M059J (cell line): ENCODE results near the gene TRPM6. TPM values are rescaled to one million over a fixed set of nuclear protein-coding genes. Genes with fewer than 3 reads are reported as not detected.
"Not testable (repeated sequence)": the region's sequence is repeated elsewhere in the genome, so short reads cannot be mapped to it uniquely, and the experiment has no call there.

Source experiments
- DNase-seq: peaks from one replicate; pipeline ENCODE4 v3.0.0-alpha.2; 2012; ENCODE audit warnings: low read depth
- total RNA-seq: library from RNA; depleted of rRNA; stranded (reverse); fragments of >200 nt; shearing (Covaris generic); gene quantifications from 2 replicates; pipeline ENCODE4 v1.2.3, GENCODE V29; 2014; rRNA removed

TRPM6 gene, protein sequence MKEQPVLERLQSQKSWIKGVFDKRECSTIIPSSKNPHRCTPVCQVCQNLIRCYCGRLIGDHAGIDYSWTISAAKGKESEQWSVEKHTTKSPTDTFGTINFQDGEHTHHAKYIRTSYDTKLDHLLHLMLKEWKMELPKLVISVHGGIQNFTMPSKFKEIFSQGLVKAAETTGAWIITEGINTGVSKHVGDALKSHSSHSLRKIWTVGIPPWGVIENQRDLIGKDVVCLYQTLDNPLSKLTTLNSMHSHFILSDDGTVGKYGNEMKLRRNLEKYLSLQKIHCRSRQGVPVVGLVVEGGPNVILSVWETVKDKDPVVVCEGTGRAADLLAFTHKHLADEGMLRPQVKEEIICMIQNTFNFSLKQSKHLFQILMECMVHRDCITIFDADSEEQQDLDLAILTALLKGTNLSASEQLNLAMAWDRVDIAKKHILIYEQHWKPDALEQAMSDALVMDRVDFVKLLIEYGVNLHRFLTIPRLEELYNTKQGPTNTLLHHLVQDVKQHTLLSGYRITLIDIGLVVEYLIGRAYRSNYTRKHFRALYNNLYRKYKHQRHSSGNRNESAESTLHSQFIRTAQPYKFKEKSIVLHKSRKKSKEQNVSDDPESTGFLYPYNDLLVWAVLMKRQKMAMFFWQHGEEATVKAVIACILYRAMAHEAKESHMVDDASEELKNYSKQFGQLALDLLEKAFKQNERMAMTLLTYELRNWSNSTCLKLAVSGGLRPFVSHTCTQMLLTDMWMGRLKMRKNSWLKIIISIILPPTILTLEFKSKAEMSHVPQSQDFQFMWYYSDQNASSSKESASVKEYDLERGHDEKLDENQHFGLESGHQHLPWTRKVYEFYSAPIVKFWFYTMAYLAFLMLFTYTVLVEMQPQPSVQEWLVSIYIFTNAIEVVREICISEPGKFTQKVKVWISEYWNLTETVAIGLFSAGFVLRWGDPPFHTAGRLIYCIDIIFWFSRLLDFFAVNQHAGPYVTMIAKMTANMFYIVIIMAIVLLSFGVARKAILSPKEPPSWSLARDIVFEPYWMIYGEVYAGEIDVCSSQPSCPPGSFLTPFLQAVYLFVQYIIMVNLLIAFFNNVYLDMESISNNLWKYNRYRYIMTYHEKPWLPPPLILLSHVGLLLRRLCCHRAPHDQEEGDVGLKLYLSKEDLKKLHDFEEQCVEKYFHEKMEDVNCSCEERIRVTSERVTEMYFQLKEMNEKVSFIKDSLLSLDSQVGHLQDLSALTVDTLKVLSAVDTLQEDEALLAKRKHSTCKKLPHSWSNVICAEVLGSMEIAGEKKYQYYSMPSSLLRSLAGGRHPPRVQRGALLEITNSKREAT (N-terminal part only)
- 0.49 and 1.6 TPM in 2 replicates for total RNA-seq

DNA sequence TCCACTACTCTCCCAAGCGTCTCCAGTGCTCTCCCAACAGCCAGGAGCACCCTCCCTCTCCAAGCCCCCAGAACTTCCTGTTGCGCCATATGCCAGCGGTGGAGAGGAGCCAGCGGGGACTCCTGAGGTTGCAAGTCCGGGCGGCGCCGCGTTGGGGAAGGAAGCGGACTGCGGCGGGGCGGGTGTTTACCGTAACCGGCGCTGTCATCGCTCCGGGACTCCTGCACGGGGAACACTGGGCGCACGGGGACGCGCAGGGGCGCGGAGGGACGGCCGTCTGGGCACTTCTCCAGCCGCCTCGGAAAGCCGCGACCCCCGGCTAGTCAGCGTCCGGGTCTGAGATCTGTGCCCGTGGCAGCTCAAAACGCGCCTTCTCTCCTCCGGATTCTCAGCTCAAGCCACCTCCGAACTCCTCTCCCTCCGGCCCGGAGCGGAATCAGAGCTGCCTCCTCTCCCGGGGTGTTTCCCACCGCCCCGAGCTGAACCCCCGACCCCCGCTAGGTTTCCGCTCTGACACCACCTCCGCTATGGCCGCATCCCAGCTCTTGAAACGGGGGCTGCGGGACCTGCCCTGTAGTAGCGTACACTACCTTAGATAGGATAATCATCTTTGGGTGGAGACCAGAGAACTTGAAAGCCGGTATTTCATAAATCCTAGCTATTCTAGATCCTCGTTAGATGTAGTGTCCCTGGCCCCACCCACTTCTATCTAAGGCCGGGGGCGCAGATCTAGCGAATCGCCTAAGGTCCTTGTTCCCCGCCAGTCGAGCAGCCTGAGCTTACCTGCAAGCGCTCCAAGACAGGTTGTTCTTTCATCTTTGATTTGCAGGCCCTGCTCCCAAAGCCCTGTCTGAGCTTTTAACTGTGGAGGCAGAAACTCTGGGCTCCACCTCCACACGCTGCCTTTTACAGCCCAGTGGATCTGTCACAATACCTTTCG is at the start of gene TRPM6:
Gene TRPM6, minus strand, starts transcription at position 881 of the 940 bp plus-strand sequence. Its CDS starts 65 bp downstream, at position 816.
- peak; percentile 77 for DNase-seq

DNA sequence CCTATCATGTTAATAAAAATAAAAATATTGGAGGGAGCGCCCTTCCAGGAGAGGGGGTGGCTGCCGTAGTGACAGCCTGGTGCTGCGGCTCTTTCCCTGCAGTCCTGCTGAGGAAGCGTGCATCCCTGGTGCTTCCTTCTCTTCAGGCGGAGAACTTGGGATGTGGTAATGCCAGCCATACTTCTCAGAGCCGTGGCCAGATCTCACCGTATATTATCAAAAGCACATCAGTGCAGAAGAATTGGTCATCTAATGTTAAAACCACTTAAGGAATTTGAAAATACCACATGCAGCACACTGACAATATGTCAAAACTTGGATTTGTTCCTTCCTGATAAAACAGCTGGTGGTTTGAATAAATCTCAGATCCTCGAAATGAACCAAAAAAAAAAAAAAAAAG is 47.3 kb upstream of the TRPM6 start:
- DNase-seq = peak; percentile 32

DNA sequence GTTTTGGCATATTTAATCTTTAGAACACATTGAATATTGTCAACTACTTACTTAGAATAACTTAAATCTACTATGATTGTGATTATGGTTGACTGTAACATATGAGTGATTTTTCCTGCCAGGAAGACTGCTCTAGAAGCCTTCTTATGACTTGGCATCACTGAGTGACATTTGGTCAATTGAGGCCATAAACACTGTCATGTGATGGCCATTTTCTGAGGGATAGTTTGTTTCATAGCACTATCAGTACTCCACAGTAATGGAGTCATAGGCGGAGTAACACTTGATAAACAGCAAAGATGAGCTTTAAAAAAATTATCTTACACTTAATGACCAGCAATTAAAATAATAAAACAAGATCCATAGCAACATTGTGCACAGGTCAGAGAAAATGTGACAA is 34.0 kb upstream of the TRPM6 start:
- DNase-seq = no peak

DNA sequence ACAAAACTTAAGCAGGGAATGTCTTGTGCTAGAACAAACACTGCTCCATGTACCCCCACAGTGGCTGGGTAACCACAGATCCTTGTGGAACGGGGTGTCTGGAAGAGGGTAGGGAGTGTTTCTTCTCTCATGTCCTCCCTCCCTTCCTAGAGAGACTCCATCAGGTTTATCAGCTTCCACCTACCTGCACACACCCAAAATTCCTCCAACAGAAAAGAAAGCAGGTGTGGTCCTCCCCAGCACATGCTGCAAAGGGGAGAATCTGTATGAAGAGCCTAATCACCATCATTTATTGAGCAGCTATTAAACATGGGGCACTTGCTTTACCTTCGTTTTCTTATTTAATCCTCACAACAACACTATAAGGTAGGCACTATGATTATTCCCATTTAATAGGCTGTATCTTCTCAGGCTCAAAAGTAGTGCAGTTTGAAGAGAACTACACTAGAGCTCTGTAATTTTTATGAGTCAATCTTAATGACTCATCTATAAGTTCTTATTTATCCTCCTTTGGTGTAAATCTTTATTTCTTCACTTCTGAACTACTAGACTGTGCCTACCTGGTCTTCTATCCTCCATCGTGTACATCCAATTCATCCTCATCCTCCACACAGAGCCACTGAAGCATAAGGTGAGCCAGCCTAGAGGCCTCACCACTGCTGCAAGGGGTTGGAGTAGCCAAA is 33.4 kb upstream of the TRPM6 start:
- no peak for DNase-seq

DNA sequence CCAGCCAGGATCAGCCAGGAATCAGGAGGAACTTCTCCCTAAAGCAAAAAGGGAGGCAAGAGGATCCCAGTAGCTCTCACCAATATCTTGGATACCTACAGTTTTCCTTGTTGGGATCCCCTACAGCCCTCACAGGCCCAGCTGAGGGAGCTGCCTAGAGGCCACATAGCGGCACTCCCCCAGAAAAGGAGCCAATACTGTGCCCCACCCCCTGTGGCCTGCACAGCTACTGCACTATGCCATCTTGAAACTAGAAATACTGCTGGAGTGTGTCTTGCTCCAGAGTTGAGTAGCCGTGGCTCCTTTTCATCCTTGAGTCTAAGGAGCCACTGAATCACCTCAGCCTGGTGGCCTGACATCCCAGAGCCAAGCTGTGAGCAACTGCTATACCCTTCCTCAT is 22.3 kb upstream of the TRPM6 start:
- no peak for DNase-seq

DNA sequence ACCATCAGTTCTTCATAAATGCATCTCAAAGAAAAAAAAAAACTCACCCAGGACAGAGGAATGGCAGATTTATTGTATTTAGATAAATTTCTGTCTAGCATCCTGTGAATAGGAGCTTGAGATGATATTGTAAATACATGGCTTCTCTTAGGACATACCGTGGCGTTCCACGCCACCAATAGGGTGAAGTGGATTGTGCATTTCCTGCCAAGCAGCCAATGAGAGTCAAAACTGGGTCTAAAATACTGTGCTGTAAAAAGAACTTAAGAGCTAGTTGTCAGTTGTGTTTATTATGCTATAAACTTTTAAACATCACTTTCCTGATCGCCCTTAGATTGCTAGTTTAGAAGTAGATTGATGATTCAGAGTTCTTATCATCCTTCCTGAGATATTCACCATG is 20.9 kb upstream of the TRPM6 start:
- DNase-seq = no peak

DNA sequence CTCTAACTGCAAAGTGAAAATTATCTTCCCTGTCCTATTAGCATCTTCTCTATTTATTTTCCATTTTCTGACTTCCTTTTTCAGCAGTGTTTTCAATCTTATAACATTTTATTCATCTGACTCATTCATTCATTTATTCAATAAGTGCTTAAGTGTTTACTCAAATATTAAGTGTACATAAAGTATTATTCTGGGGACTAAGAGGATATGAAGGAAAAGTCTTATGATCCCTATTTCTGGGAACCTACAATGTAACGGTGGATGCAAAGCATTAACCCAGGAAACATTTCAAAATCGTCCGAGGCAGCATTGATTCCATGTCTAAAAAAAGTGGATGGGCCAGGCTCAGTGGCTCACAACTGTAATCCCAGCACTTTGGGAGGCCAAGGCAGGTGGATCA is 19.4 kb upstream of the TRPM6 start:
- DNase-seq = no peak

DNA sequence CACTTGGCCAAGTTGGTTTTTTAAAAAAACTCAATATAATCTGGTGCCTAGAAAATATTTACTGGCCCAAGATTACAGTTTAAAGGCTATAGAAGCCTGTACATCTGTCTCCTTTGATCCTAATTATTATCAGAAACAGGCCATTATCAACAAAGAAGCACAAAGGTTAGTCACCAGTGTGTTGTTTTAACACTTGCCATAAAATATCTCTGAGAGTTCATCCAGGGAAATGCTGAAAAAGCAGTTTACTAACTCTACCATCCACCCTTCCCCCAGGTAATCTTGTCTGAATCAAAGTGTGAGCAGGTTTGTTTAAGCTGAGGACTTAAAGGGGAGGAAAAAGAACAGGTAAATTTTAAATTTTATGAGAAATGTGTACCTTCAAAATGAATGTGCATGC is 13.3 kb upstream of the TRPM6 start:
- no peak for DNase-seq

DNA sequence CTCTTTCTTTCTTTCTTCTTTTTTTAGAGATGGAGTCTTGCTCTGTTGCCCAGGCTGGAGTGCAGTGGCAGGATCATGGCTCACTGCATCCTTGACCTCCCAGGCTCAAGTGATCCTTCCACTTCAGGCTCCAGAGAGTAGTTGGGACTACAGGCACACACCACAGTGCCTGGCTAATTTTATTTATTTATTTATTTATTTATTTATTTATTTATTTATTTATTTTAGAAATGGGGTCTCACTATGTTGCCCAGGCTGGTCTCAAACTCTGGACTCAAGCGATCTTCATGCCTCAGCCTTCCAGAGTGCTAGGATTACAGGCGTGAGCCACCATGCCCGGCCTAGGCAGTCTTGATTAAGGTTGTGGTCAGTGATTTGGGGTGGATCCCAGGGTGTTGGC is 728 bp upstream of the TRPM6 start:
- DNase-seq = not testable (repeated sequence)

DNA sequence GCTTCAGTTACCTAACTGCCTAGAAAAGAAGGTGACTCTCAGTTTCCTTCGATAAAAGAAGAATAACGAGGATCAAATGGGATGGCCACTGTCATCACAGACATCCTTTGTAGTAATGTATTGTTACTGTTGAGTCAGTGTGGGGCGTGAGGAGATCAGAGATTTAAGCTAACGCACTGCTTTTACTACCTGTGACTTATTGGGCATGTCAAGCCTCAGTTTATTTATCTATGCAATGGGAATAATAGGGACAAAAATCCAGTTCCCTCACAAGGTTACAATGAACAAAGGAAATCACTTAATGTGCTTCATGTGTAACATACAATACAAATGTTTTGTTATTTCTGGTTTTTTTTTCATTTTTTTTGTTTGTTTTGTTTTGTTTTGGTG is 255 bp upstream of the TRPM6 start:
- no peak for DNase-seq

DNA sequence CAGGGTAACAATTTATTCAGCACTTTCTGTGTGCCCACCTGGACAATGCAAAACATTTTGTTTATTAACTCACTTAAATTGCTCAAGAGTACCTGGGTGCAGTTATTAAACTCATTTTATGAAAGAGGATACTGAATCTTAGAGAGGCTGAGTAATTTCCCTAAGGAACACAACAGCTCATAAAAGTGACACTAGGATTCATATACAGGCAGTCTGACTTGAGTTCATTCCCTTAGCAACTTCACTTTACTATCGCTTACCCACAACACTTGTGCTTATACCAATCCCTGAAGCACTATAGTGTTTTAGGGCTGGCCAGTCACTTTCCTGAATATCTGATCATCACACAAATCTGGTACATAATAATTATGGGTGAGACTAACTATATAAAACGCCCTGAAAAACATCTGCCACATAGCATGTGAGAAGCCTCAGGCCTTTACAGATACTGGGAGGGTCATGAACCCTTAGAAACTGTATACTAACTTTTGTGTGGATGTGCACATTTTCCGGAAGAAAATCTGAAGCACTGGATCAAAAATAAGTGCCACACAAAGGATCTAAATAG is 11.3 kb downstream of the TRPM6 start:
- DNase-seq = no peak

DNA sequence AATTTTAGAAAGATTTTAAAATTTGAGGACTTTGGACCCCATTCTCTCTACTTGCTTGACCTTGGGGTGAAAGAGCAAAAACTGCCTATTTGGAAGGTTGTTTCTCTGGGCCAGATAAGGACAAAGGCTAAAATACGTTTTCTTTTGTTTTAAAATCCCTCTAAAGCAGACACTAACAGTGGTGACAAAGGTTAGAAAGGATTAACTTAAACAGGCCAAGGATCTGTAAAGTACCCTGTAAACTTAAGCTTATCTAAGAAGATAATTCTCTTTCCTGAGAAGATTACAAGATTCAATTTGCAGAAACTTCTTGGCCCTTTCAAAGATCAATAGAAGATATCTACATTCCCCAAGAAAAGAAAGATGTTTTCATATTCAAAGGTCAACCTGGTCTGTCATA is 12.1 kb downstream of the TRPM6 start:
- DNase-seq = no peak

DNA sequence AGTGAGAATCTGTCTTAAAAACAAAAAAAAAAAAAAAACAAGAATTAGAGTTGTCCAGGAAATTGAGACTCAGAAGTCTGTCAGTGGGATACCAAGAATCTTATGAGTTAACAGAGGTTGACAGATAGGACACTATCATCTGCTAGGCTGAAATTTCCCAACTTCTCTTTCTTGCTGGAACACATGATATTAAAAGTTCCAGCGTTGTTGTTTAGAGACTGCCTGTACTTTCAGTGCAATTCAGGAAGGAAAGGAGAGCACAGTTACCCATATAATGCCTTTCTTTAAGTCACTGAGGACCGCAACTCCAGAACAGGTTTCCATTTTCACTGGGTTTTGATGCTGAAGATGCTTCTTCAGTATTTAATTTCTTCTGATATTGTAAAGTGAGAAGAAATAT is 13.5 kb downstream of the TRPM6 start:
- DNase-seq = no peak

DNA sequence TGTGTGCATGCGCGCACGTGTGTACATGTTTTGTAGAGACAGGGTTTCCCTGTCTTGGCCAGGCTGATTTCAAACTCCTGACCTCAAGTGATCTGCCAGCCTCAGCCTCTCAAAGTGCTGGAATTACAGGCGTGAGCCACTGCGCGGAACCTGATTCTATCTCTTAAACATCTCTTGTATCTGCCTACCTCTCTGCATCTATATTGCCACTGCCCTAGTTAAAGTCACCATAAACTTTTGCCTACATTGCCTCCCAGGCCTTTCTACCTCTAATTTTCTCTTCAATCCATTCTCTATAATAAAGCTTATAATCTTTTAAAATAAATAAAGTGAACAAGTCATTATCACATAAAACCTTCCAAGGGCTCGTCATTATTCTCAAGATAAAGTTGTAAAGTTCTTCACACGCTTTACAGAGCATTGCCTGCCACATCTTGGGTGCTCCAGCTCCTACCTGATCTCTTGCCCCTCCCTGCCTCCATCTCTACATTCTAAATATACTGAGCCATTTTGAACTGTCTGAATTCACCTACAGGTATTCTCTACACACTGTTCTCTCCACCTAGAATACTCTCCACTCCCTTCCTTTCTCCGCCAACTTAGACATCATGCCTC is 15.0 kb downstream of the TRPM6 start:
- no peak for DNase-seq

DNA sequence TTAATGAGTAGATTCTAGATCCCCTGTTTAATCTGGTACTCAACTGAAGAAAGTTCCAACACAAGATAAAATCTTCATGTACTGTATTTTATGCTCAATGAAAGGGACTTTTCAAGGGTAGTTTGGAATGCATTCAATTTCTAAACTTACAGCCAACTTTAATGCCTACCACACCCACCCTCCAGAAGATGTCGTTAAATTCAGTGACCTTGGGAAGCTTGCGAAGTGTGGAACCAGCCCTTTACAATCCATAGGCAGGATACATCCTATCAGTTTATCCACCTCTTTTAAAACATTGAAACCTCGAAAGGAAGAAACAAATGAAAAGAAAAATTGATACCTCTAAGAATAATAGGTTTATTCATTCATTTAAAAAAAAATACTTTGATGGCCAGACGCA is 20.2 kb downstream of the TRPM6 start:
- no peak for DNase-seq

DNA sequence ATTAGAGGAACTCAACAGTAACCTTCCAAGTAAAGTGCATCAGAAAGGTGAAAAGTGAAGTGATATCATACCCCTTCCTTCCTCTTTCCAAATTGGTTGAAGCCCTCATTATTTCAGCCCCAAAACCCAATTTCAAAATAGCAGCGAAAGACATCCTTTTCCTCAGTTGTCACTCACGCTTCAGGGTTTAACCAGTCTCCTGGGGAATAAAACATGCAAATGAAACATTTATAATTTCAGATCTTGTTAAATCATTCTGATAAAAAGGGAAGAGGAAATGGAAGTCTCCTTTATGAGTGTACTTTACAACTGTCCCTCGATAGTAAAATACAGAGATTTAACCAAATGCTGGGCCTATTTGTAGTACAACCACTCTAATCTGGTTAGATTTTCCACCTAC is 22.5 kb downstream of the TRPM6 start:
- no peak for DNase-seq

DNA sequence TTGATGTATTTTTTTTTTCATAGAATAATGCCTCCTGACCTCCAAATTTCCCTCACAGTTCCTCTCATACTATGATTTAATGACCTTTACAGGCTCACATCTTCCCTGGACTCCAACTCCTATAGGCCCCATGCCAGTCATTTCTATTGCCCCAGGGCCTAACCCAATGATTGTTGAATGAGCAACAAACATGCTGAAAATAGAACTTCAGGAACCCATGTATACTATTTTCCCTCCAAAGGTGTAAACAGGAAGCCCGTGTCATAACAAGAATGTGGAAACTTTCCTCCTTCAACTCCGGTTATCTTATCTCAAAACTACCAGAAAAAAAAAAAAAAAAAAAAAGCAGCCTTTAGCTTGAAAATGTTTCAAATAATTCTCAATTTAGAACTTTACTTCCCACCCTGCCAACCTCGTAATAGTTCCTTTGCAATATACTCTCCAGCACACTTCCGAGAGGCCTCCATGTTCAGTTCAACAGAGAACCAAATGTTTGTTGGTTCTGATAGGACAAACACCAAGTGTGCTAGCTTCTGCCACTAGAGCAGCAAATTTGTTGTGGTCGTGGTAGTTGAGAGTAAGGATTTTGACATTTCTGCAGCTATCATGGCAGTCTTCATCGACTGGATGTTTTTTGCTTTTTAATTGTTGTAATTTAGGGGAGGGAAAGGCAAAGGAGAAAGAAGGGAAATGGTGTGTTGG is 25.8 kb downstream of the TRPM6 start:
- peak; percentile 82 for DNase-seq

DNA sequence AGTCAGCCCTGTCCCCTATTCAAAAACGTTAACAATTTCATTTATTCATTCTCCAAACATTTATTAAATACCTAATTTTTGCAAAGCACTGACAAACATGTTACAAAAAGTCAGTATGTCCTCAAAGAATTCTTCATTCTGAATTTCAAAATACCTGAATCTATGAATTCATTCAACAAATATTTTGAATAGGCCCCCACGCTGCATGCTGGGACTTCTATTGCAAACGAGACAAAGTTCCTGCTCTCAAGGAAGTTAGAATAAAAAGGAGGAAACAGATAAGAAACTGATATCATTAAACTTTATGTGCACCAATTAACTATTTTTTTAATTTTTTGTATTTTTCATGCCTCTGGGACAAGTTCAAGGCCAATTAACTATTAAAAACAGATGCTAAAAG is 26.6 kb downstream of the TRPM6 start:
- no peak for DNase-seq

DNA sequence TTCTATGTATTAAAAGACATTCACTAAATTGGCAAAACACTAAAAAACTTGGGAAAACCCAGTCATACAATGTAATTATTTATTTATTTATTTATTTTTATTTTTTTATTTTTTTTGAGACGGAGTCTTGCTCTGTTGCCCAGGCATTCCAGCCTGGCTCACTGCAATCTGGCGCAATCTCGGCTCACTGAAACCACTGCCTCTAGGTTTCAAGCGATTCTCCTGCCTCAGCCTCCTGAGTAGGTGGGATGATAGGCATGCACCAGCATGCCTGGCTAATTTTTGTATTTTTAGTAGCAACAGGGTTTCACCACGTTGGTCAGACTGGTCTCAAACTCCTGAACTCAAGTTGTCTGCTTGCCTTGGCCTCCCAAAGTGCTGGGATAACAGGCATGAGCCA is 27.5 kb downstream of the TRPM6 start:
- not testable (repeated sequence) for DNase-seq
